ENCODE measurements around the gene ERCC2. TPM values are rescaled to one million over a fixed set of nuclear protein-coding genes. Genes with fewer than 3 reads are reported as not detected.
"Not testable (repeated sequence)": the region's sequence is repeated elsewhere in the genome, so short reads cannot be mapped to it uniquely, and the experiment has no call there.

Gene ERCC2
- total RNA-seq, 1 donor from 2014 or later, result 9.9 TPM

DNA sequence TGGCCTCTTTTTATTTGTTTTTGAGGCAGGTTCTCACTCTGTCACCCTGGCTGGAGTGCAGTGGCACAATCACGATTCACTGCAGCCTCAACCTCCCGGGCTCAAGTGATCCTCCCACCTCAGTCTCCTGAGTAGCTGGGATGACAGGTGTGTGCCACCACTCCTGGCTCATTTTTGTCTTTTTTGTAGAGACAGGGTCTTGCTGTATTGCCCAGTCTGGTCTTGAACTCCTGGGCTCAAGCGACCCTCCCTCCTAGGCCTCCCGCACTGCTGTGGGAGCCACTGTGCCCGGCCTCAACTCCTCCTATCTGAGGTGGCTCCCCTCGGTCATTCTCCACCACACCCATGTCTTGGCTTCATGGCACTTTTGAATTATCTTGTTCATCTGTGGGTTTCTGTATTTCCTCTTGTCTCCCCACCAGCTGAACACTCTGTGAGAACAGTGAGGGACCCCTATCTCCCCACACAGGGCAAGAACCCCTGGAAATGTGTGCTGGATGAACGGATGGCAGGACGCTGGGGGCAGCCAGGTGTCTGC lies 55.6 kb downstream of the ERCC2 start:
- intact Hi-C loops (cut with micrococcal nuclease), result no loop called here
- no peak for ATAC-seq
- DNase-seq, result no peak

DNA sequence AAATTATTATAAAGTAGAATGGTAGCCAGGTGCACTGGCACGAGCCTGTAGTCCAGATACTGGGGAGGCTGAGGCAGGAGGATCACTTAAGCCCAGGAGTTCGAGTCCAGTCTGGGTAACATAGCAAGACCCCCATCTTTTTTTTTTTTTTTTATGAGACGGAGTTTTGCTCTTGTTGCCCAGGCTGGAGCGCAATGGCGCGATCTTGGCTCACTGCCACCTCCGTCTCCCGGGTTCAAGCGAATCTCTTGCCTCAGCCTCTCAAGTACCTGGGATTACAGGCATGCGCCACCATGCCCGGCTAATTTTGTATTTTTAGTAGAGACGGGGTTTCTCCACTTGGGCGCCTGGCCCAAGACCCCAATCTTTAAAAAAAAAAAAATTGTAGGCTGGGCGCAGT lies 58.1 kb downstream of the ERCC2 start:
- ATAC-seq; intact Hi-C loops (cut with micrococcal nuclease); DNase-seq: not testable (repeated sequence)

DNA sequence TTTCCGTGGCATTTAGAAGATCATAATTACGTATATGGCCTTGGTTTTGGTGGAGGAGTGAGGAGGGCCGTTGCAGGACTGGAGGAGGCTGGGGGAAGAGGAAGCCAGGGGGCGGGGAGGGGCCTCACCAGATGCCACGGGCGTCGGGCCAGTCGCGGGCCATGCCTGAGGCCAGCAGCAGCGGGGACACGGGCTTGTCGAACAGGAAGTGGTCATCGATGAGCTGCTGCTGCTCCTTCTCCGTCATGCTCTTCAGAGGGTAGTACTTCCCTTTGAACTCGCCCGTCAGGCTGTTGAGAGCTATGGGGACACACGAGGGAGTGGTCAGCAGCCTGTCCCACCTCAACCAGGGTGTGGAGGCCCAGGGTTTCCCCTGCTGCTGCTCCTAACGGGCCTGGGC lies 58.8 kb downstream of the ERCC2 start:
- ATAC-seq (peak; percentile 16), DNase-seq (peak; percentile 60)
- intact Hi-C loops (cut with micrococcal nuclease), result no loop called here

DNA sequence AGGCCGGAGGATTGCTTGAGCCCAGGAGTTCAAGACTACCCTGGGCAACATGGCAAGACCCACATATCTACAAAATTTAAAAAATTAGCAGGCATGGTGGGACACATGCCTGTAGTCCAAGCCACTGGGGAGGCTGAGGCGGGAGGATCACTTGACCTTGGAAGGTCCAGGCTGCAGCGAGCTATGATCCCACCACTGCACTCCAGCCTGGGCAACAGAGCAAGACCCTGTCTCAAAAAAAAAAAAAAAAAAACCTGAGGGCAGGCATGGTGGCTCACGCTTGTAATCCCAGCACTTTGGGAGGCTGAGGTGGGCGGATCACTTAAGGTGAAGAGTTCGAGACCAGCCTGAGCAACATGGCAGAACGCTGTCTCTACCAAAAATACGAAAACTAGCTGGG lies 61.1 kb downstream of the ERCC2 start:
- ATAC-seq; DNase-seq; intact Hi-C loops (cut with micrococcal nuclease): not testable (repeated sequence)

DNA sequence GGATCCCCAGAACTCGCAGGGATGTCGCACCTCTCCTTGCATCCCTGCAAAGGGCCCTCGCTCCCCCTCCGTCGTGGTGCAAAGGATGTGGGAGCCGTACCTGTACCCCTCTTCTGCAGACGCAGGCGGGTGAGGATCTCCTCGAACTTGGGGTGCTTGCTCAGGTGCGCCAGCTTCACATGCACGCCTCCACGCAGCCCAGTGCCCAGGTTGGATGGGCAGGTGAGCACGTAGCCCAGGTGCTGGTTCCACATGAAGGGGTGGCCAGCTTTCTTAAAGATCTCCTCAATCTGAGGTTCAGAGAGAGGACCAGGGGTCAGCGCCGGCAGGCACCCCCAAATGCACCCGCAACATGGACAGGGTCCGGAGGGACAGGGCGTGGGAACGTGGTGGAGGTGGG lies 63.0 kb downstream of the ERCC2 start:
- DNase-seq (no peak), ATAC-seq (no peak)
- intact Hi-C loops (cut with micrococcal nuclease), result no loop called here

DNA sequence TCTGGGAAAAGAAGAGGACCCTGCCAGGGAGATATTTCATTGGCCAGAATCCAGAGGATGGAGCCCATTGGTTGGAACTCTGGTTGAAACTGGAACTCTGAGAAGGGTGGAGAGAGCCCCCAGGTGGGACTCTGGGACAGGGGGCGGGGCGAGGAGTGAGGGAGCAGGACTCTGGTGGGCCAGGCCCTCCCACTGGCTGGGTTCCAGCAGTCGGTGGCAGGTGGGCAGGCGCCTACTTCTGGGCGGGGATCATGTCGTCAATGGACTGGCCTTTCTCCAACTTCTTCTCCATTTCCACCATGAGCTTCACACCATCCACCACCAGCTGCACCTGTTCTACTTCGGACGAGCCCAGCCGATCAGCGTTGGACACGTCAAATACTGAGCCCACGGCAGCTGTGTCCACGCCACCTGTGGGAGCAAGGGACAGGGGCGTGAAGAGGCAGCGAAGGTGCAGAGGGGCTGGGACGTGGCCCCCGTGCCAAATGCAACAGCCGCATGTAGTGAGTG lies 63.8 kb downstream of the ERCC2 start:
- intact Hi-C loops (cut with micrococcal nuclease), result no loop called here
- DNase-seq, result no peak
- ATAC-seq, result peak; percentile 3

DNA sequence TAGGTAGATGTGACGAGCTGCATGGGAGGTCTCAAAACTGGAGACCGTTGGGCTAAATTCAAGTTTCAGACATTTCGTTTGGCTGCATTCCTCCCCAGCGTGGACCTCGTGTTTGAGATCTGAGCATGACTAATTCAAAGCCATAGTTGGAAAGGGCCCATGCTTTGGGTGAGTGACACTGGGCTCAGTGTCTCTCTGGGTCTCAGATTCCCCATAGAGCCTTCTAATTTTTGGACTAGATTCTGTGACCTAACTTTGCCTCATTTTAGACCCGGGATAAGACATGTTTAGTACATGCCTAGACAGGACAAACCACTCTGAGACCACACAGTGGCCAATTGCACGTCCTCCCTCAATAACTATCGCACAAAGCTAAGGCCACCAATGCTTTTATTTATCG lies 64.3 kb downstream of the ERCC2 start:
- intact Hi-C loops (cut with micrococcal nuclease), result no loop called here
- no peak for DNase-seq
- ATAC-seq, result no peak

DNA sequence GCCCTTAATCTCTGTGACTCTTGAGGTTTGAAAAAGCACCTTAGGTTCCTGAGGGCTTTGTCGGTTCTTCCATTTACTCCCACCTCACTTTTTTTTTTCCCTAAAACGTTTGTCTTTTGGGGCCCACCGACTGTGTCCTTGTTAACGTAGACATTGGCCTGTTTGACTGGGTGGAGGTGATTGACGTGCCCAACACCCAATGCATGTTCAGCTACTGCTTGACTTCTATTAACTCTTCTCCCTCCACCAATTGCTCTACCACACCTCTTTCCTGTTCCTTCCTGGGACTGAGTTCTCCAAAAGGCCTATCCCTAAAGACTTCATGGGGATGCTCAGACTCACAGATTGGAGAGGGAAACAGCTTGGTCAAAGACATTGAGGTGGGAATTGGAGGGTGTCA lies 65.0 kb downstream of the ERCC2 start:
- ATAC-seq, result peak; percentile 5
- intact Hi-C loops (cut with micrococcal nuclease), result no loop called here
- no peak for DNase-seq

DNA sequence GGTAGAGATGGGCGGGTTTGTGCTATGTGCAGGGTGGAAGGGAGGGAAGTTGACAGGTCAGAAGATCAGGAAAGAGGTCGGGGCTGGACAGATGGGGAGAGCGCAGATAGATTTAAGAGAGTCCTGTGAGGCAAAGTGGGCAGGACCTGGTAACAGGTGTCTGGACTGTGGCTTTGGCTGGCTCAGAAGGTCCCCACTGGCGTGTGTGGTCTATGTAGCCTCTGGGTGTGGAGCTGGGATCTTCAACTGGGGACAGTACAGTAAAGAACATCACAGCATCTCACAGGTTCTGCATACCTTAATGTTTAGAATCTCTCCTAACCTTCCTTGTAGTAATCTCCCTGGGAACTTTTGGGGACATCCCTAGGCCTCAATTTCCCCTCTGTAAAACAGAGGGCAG lies 65.4 kb downstream of the ERCC2 start:
- peak; percentile 11 for ATAC-seq
- intact Hi-C loops (cut with micrococcal nuclease), result no loop called here
- no peak for DNase-seq

DNA sequence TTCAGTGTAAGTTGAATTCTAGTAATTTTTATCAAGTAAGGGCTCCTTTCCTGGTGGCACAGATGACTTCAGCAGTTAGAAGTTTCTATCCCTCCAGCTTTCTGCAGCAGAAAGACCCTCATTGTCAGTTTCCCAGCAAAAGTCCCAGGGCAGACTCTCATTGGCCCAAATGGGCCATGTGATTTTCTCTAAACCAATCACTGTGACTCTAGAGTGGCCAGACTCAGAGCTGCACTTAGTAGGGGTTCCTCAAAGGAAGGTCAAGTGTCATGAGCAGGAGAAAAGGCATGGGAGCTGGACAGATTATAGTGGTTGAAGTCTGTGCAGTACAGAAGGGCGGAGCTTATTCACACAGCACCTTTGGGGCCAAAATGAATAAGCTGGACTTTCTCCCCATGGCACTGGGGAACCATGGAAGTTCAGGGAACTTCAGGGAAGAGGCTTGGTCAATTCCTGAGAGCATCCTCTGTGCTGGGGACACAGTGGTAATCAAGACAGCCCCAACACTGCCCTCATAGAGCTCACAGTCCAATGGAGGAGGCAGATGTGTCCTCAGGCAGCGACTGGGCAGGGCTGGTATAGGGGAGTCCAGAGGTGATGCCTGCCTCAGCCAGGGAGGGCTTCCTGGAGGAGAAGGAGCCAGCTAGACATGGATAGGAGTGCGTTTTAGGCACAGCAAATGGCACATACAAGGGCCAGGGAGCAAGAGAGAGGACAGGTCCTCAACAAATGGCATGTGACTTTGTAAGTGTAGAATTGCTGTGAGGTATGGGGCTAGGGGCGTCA lies 66.0 kb downstream of the ERCC2 start:
- ATAC-seq, result peak; percentile 10
- DNase-seq, result no peak
- intact Hi-C loops (cut with micrococcal nuclease), result no loop called here

DNA sequence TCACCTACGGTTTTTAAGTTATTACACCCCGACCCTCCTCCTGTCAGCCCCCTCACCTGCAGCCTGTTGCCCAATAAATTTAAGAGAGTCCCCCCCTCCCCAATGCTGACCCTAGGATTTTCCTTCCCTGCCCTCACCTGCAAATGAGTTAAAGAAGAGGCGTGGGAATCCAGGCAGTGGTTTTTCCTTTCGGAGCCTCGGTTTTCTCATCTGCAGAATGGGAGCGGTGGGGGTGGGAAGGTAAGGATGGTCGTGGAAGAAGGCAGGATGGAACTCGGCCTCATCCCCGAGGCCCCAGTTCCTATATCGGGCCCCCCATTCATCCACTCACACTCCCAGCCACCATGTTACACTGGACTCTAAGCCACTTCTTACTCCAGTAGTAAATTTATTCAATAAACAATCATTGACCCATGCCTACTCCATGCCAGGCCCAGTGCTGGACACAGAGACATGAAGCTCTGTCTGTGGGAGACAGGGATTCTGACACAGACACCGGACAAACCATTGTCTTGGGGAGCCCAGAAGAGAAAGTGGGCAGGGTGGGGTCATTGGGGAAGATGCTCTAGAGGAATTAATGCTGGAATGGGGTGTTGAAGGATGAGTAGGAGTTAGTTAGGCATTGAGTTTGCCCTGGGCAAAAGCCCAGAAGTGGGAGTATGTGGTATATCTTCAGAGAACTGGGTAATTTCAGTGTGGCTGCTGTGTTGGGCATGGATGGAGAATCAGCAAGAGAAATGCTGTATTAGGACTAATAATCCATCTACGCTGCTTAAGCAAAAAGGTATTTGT lies 66.9 kb downstream of the ERCC2 start:
- intact Hi-C loops (cut with micrococcal nuclease), result no loop called here
- no peak for DNase-seq

DNA sequence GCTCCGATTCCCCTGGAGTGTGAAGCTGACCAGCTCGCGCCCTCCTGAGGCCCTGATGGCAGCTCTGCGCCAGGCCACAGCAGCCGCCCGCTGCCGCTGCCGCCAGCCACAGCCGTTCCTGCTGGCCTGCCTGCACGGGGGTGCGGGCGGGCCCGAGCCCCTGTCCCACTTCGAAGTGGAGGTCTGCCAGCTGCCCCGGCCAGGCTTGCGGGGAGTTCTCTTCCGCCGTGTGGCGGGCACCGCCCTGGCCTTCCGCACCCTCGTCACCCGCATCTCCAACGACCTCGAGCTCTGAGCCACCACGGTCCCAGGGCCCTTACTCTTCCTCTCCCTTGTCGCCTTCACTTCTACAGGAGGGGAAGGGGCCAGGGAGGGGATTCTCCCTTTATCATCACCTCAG lies 68.0 kb downstream of the ERCC2 start:
- DNase-seq (no peak), ATAC-seq (no peak)
- intact Hi-C loops (cut with micrococcal nuclease), result no loop called here

More for the DNA sequence above, 66.9 kb downstream of the ERCC2 start:
- no peak for ATAC-seq

Other genes with a start within 250 kb of the ERCC2 start
- gene NKPD1, start 209.6 kb downstream of the ERCC2 start, total RNA-seq, result 0.07 TPM
- gene TRAPPC6A, start 192.3 kb downstream of the ERCC2 start, total RNA-seq, result 13.7 TPM
- 6.0 TPM for gene BLOC1S3, start 191.8 kb downstream of the ERCC2 start, total RNA-seq
- gene EXOC3L2, start 125.2 kb downstream of the ERCC2 start, total RNA-seq, result 0.94 TPM
- 26.2 TPM for gene MARK4, start 119.3 kb downstream of the ERCC2 start, total RNA-seq
- 6,589 TPM for gene CKM, start 47.7 kb downstream of the ERCC2 start, total RNA-seq
- not detected for gene KLC3, start 29.8 kb downstream of the ERCC2 start, total RNA-seq
- gene PPP1R13L, start 34.5 kb upstream of the ERCC2 start, total RNA-seq, result 222 TPM
- 7.0 TPM for gene POLR1G, start 36.1 kb upstream of the ERCC2 start, total RNA-seq
- 150 TPM for gene ERCC1, start 53.3 kb upstream of the ERCC2 start, total RNA-seq
- gene FOSB, start 97.4 kb upstream of the ERCC2 start, total RNA-seq, result 0.79 TPM
- 29.8 TPM for gene RTN2, start 126.5 kb upstream of the ERCC2 start, total RNA-seq
- gene PPM1N, start 127.9 kb upstream of the ERCC2 start, total RNA-seq, result 0.57 TPM
- 43.3 TPM for gene VASP, start 136.9 kb upstream of the ERCC2 start, total RNA-seq
- 26.9 TPM for gene OPA3, start 214.2 kb upstream of the ERCC2 start, total RNA-seq
- gene GPR4, start 231.6 kb upstream of the ERCC2 start, total RNA-seq, result 4.8 TPM

All from left ventricle myocardium superior (tissue), 1 donor.